NCI-H2029 (cell line): ENCODE results near the gene NCAPH2.

Source experiments
- DNase-seq: peaks from one replicate; lab custom pipeline; 2025; lab: John Stamatoyannopoulos, UW

NCAPH2 gene

DNA sequence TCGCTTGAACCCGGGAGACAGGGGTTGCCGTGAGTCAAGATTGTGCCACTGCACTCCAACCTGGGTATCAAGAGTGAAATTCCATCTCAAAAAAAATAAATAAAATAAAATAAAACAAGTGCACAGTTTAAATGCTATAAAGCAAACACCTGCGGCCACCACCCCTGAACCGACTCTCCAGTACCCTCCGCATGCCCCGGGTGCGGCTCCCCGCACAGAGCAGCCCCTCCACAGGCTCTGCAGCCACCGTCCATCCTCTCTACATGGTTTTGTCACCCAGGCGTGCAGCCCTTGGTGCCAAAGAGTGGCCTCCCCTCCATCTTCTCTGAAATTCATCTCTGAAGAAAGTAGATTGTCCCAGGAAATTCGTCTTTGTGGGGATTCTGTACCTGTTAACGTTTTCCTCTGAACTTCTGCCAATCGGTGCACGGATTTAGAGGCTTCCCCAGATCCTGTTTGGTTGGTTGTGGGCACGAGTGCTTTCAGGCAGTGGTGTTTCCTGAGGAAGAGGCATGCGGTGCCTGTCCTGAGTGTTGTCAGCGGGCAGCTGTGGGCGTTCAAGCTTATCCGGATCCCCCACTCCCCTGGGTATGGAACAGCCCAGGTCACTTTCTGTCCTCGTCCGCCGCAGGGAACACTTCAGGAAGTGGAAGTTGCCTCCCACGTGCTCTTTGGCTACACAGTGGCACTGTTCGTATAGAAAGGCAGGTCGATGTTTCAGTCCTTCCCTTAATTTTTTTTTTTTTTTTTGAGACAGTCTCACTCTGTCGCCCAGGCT is 17.3 kb upstream of the NCAPH2 start:
- no peak for DNase-seq

- DNase-seq: no peak
Observed at GRCh38 chr22:50497093-50497492, 10.9 kb upstream of the NCAPH2 start.

- no peak for DNase-seq
Observed at GRCh38 chr22:50498322-50498890, 9.6 kb upstream of the NCAPH2 start.

DNA sequence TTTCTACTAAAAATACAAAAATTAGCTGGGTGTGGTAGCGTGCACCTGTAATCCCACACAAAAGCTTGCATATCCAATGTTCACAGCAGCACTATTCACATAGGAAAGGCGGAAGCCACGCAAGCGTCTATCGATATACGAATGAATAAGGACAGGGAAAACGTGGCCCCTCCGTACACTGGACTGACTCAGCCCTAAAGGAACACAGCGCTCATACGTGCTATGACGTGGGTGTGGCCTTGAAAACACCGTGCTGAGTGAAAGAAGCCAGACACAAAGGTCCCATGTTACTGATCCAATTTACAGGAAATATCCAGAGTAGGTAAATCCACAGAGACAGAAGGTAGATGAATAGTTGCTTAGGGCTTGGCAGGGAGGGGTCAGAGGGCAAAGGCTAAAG is 7.6 kb upstream of the NCAPH2 start:
- no peak for DNase-seq

- no peak for DNase-seq
Observed at GRCh38 chr22:50502096-50502495, 5.9 kb upstream of the NCAPH2 start.

- no peak for DNase-seq
Observed at GRCh38 chr22:50502628-50503474, 5.2 kb upstream of the NCAPH2 start.

GRCh38 chr22:50503475-50504145 is 4.4 kb upstream of the NCAPH2 start:
- no peak for DNase-seq

GRCh38 chr22:50504369-50505211 is 3.4 kb upstream of the NCAPH2 start:
- DNase-seq: no peak

DNA sequence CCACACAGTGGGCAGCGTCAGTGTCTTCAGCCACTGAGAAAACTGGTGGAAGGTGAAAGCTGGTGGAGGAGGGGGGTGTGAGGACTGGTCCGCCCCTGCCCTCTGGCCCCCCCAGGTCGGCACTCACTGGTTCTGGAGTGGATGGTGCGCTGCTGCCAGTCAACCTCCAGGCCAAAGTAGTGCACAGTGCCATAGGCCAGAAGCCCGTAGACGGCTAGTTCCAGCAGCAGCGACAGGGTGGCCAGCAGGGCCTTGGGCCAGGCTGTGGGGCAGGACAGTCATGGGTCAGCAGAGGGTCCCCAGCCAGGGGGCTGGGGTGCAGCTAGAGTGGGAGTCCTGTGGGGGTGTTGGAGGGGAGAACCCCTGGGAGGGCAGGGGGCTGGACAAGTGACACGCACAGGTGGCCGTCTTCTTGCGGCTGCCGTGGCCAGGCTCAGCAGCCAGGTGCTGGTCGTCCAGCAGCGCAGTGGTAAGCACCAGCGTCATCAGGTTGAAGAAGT is 2.7 kb upstream of the NCAPH2 start:
- DNase-seq: no peak

GRCh38 chr22:50505776-50506610 is 2.0 kb upstream of the NCAPH2 start:
- no peak for DNase-seq

DNA sequence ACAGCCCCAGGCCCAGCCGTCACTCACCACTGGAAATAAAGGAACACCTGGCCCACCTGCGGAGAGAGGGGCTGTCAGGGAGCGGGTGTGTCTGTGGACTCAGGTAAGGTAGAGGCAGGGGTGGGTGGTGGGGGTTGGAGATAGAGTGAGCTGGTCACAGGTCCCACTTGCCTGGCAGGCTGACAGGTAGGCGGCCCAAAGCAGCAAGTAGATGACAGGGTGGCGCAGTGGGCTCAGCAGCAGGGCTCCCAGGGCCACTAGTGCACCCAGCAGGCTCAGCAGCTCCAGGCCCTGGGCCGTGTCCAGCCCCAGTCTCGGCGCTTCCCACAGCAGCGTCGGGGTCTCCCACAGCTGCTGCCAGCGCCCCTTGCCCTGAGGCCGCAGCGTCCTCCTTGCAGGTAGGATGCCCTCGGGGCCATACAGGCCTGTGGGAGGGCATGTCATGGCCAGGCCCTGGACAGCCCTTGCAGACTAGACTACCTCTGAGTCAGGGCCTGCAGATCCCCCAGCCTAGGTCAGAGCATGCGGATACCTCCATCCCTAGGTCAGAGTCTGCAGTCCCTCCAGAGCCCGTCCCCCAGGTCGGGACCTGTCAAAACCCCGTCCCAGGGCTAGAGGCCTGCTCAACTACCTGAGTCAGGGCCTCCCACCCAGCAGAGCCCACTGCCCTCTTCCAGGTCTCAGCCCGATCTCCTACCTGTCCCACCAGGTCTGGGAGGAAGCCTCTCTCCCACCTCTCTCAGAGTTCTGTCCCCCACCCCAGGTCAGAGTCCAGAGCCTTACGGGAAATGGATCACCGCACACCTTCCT is 1.2 kb upstream of the NCAPH2 start:
- DNase-seq: no peak

- no peak for DNase-seq
Observed at GRCh38 chr22:50507421-50507990, 518 bp upstream of the NCAPH2 start, which contains the start of gene LMF2. TSS of gene LMF2 (minus strand) at chr22:50507702. CDS start at chr22:50507675, 27 bp downstream.

DNA sequence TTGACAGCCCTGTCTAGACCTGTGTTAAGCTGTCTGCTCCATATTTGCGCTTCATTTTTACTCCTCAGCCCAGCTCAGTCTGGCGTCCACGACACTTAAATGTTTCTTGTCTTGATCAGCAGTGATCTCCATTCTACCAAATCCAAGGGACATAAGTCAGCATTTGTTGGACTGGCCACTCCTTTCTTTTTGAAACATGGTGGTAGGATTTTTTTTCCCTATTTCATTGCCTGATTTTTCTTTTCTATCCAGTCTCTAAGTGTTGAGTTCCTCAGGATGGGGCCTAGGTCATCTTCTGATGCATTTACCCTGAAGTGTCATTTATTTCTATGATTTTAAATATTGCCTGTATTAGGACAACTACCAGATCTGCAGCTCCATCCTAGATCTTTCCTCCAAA is 873 bp downstream of the NCAPH2 start:
- no peak for DNase-seq

GRCh38 chr22:50513175-50513574 is 5.2 kb downstream of the NCAPH2 start:
- no peak for DNase-seq

GRCh38 chr22:50516068-50516467 is 8.0 kb downstream of the NCAPH2 start:
- DNase-seq: no peak

GRCh38 chr22:50516891-50517290 is 8.9 kb downstream of the NCAPH2 start:
- DNase-seq: no peak

DNA sequence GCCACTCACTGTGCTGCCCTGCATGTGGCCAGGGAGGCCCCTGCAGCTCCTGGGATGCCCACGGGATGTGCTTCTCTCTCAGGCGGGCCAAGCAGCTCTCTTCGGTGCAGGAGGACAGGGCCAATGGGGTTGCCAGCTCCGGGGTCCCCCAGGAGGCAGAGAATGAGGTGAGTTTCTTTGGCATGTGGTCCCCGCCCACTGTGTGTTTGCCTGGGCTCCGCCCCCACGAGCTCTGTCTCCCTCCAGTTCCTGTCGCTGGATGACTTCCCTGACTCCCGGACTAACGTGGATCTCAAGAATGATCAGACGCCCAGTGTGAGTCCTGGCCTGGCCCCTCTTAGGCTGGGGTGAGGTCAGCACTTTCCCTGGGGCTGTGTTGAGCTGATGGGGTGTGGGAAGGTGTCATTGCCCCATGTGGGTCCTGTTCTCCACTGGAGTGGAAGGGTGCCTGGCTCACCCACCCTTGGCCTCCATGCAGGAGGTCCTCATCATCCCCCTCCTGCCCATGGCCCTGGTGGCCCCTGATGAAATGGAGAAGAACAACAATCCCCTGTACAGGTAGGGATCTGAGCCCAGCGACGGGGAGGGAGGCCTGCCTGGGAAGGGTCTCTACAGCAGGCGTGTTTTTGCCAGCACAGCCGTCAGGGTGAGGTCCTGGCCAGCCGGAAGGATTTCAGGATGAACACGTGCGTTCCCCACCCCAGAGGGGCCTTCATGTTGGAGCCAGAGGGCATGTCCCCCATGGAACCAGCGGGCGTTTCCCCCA is 9.7 kb downstream of the NCAPH2 start:
- no peak for DNase-seq

DNA sequence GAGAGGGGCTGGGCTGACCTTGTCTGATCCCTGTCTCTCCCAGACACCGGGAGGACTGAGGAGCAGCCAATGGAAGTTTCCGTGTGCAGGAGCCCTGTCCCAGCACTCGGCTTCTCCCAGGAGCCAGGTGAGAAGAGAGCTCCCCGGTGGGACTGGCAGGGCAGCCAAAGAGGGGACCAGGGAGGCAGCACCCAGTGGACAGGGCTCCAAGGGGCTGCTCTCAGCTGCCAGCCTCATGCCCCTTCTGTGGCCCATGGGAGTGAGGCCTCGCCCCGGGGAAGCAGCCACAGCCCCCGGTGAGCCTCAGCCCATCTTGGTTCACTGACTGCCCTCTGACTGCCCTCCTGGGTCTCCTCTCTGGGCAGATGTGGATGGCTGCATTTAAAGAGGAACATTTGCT is 10.6 kb downstream of the NCAPH2 start:
- no peak for DNase-seq
